ENCODE data around the gene ABLIM3.
A peak's percentile ranks its signal among the peaks of the same experiment; 100 is the strongest.

Gene ABLIM3

DNA sequence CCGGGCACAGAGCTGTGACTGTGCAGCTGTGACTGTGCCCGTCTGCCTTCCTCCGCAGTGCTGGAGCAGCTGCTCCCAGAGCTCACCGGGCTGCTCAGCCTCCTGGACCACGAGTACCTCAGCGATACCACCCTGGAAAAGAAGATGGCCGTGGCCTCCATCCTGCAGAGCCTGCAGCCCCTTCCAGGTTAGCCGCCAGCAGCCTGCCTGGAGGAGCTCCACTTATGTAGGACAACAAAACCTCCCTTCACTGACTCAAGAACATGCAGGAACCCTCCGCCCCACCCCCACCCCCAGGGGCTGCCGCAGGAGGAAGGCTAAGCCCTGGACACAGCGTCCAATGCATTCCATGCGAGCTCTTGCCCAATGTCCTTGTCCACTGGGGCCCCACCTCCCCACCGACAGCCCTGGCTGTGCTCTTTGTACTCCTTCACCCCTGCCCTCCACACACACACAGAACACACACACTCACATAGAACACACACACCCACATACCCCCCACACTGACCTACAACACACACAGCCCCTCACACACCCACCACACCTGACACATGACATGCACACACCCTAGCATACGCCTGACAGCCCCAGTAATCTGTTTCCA is 158.3 kb downstream of the ABLIM3 start:
- no peak overlapping the region for H3K4me3 ChIP-seq (ENCODE audit: low read depth, low read length)
- ChIA-PET POLR2A (no interaction called here), CTCF (interaction anchor here (0.9 to 6.7 kb wide), 7 partner anchors 9 to 68 kb away, joined by 3 to 42 read pairs (median 4); partner anchors contain the start of gene GRPEL2)
- no peak for DNase-seq (ENCODE audit: low read depth, low spot score)
- TF ChIP-seq, protein P1, sequence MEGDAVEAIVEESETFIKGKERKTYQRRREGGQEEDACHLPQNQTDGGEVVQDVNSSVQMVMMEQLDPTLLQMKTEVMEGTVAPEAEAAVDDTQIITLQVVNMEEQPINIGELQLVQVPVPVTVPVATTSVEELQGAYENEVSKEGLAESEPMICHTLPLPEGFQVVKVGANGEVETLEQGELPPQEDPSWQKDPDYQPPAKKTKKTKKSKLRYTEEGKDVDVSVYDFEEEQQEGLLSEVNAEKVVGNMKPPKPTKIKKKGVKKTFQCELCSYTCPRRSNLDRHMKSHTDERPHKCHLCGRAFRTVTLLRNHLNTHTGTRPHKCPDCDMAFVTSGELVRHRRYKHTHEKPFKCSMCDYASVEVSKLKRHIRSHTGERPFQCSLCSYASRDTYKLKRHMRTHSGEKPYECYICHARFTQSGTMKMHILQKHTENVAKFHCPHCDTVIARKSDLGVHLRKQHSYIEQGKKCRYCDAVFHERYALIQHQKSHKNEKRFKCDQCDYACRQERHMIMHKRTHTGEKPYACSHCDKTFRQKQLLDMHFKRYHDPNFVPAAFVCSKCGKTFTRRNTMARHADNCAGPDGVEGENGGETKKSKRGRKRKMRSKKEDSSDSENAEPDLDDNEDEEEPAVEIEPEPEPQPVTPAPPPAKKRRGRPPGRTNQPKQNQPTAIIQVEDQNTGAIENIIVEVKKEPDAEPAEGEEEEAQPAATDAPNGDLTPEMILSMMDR (IDR thresholded peaks at IDR 0.05; ENCODE audit: insufficient read depth, low read length, missing control alignments) = no peak

DNA sequence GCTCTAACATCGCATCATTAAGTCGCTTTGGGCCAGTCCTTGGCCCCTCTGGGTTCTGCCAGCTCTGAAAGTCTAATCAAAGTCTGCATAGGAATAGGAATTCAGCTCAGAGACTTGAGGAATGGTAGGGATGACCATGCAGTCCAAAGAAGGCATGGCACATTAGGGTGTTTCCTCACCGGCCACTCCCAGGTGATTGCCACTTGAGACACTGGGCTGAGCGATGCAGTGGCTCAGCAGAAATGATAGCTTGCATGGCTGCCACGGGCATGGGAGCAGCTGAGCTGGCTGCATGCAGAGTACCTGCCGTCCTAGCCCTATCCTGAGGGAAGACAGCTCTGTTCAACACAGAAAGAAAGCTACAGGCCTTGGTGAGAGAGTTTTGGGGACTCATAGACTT is 159.1 kb downstream of the ABLIM3 start:
- TF ChIP-seq, protein P1 (IDR thresholded peaks at IDR 0.05; ENCODE audit: insufficient read depth, low read length, missing control alignments) = no peak
- no peak for DNase-seq (ENCODE audit: low read depth, low spot score)
- ChIA-PET CTCF (interaction anchor here (0.9 to 6.7 kb wide), 5 partner anchors 18 to 68 kb away, joined by 3 to 42 read pairs (median 3); no protein-coding TSS in a partner anchor), POLR2A (no interaction called here)
- H3K4me3 ChIP-seq (ENCODE audit: low read depth, low read length) = no peak overlapping the region

DNA sequence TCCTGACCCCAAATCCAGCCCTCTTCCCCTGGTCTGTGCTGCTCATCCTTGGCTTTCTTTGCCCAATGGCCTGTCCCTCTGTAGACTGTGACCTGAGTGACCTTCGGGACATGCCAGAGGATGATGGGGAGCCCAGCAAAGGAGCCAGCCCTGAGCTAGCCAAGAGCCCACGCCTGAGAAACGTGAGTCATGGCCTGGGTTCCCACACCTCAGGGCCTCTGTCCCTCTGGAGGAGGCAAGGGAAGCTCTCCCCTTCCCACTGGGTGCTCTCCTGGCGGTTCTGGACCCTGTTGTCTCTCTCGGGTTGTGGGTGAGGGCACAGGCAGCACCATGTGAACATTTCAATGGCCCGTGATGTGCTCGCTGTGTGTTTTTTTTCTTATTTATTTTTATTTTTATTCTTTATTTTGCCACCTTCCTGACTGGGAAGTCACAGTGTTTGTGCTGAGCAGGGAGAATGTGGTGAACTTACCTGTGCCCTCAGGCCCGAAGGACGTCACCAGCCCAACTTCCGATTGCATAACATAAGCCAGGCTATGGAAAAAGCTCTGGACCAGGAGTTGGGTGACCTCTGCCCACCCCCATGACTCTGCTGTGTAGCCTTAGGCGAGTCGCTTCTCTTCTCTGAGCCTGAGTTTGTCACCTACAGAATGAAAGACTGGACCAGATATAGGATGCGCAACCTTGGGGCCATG is 159.9 kb downstream of the ABLIM3 start:
- no peak for DNase-seq (ENCODE audit: low read depth, low spot score)
- CTCF ChIA-PET = interaction anchor here (0.6 to 6.7 kb wide), 5 partner anchors 14 to 67 kb away, joined by 3 to 42 read pairs (median 3); no protein-coding TSS in a partner anchor
- POLR2A ChIA-PET = no interaction called here
- TF ChIP-seq, protein P1 (IDR thresholded peaks at IDR 0.05; ENCODE audit: insufficient read depth, low read length, missing control alignments) = no peak
- H3K4me3 ChIP-seq (ENCODE audit: low read depth, low read length) = no peak overlapping the region

DNA sequence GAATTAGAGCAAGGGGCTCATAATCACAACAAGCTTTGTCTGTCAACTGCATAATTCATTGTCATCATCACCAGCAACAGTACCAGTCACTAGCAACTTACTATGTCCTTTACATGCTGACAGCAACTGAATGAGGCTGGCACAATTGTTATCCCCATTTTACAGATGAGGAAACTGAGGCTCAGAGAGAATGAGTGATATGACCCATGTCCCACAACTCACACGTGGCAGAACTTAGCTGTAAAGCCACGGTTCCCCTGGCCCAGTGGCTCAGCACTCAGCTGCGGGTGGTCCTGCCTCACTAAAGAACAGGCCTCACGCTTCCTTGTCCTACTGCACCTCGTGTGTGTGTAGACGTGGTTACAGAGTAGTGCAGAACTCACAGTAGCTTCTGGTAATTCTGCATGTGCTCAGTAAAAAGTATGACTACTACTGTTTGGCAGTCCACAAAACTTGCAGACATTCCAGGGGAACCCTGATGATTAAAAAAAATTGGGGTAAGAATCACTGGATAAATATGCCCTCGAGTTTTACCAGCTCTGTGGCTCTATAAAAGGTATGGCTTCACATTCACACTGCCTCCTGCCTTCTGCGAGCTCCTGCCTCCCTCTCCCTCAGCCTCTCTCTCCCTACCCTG is 160.6 kb downstream of the ABLIM3 start:
- TF ChIP-seq, protein P1 (IDR thresholded peaks at IDR 0.05; ENCODE audit: insufficient read depth, low read length, missing control alignments) = no peak
- no peak overlapping the region for H3K4me3 ChIP-seq (ENCODE audit: low read depth, low read length)
- POLR2A ChIA-PET = no interaction called here
- peak; percentile 59 for DNase-seq (ENCODE audit: low read depth, low spot score)
- CTCF ChIA-PET = interaction anchor here (0.6 to 6.7 kb wide), 7 partner anchors 13 to 570 kb away, joined by 3 to 42 read pairs (median 3); no protein-coding TSS in a partner anchor

DNA sequence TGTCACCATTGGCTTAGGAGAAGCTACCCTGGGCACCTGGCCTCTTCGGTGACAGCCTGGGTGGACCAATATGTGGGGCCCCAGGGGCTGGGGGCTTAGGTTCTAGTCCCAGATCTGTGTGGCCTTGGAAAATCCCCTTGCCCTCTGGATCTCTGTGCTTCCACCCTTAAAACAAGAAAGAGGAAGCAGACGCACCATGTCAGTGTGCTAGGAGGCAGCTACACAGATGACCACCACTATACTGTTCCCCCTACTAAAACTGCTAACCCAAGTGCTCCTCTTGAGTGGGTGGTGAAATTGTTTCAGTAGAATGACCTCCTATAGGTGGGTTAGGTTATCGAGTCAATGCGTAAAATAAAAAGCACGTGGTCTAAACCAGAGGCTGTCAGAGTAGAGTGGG is 161.3 kb downstream of the ABLIM3 start:
- POLR2A ChIA-PET = no interaction called here
- H3K4me3 ChIP-seq (ENCODE audit: low read depth, low read length) = no peak overlapping the region
- CTCF ChIA-PET = interaction anchor here (0.9 to 6.7 kb wide), 6 partner anchors 9 to 68 kb away, joined by 3 to 42 read pairs (median 4); no protein-coding TSS in a partner anchor
- TF ChIP-seq, protein P1 (IDR thresholded peaks at IDR 0.05; ENCODE audit: insufficient read depth, low read length, missing control alignments) = no peak
- no peak for DNase-seq (ENCODE audit: low read depth, low spot score)

DNA sequence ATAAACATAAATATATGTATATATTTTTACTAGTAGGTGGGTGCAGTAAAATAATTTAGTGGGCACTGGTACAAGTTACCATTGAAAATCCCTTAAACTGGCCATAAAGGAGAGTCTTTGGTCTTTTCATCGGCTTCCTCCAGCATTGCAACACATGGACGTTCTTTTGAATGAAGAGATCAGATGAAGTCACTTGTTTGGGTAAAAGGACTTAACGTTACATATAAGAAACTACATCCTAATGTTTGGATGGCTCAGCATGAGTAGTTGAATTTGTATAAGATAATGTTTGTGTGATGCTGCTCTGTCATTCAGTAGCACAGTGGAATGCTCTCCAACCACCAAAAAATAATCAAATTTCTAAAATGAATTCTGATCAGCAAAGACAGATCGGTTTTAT is 161.9 kb downstream of the ABLIM3 start:
- TF ChIP-seq, protein P1 (IDR thresholded peaks at IDR 0.05; ENCODE audit: insufficient read depth, low read length, missing control alignments) = no peak
- no peak overlapping the region for H3K4me3 ChIP-seq (ENCODE audit: low read depth, low read length)
- POLR2A ChIA-PET = no interaction called here
- no peak for DNase-seq (ENCODE audit: low read depth, low spot score)
- CTCF ChIA-PET = interaction anchor here (1.0 to 6.7 kb wide), 3 partner anchors 9 to 68 kb away, joined by 3 to 42 read pairs (median 4); no protein-coding TSS in a partner anchor

Data from AG04449 (cell line).